ENCODE results near the gene ZBTB1. TPM values are rescaled to one million over a fixed set of nuclear protein-coding genes. Genes with fewer than 3 reads are reported as not detected.
A peak's percentile ranks its signal among the peaks of the same experiment; 100 is the strongest.

ZBTB1 gene
- total and polyA plus RNA-seq, 9 of the 15 experiments (the other 6 are each of a cell fraction or from before 2014, with no cell fraction given): 2.3 to 16.5 (median 9.0) TPM

GRCh38 chr14:64504310-64504896, at the start of gene ZBTB1 (continued):
- no peak for TF ChIP-seq SREBF1 (IDR thresholded peaks at IDR 0.05; ENCODE audit: borderline replicate concordance, low read depth, low read length)
- TF ChIP-seq SMARCE1 (IDR thresholded peaks at IDR 0.05): no peak
- TF ChIP-seq MCM5 (IDR thresholded peaks at IDR 0.05; ENCODE audit: low read depth): no peak
- no peak for TF ChIP-seq HMG20B (CRISPR knock-in tag; IDR thresholded peaks at IDR 0.05)
- 0 out of 2 replicates have a peak, but pooled peaks have one; percentile 26 for TF ChIP-seq HMGXB4 (CRISPR knock-in tag; IDR thresholded peaks at IDR 0.05)
- TF ChIP-seq FIP1L1 (IDR thresholded peaks at IDR 0.05; ENCODE audit: low read depth, low read length, poor library complexity, severe bottlenecking): peak; percentile 45
- TF ChIP-seq U2AF1 (optimal IDR thresholded peaks at IDR 0.05; ENCODE audit: low read depth, low read length): no peak
- no peak for TF ChIP-seq NCOA4 (IDR thresholded peaks at IDR 0.05; ENCODE audit: partially characterized antibody)
- TF ChIP-seq ZNF316 (IDR thresholded peaks at IDR 0.05): no peak
- no peak for TF ChIP-seq NBN (IDR thresholded peaks at IDR 0.05; ENCODE audit: low read depth)
- no peak for TF ChIP-seq ETV6 (IDR thresholded peaks at IDR 0.05; ENCODE audit: borderline replicate concordance in 1 of 2, low read depth in 2 of 2, low read length in 1 of 2)
- no peak for TF ChIP-seq ETV6 (CRISPR knock-in tag; IDR thresholded peaks at IDR 0.05; ENCODE audit: borderline replicate concordance)
- TF ChIP-seq BRCA1 (IDR thresholded peaks at IDR 0.05): no peak
- TF ChIP-seq BRCA1 (CRISPR knock-in tag; IDR thresholded peaks at IDR 0.05): no peak
- TF ChIP-seq CREB3 (tag; conservative IDR thresholded peaks at IDR 0.05; ENCODE audit: low read depth): no peak
- peak; percentile 83 for TF ChIP-seq HNRNPL (IDR thresholded peaks at IDR 0.05; ENCODE audit: low read depth, low read length)
- TF ChIP-seq ZNF121 (CRISPR knock-in tag; conservative IDR thresholded peaks at IDR 0.05): no peak
- peak; percentile 50 for TF ChIP-seq ATF7 (IDR thresholded peaks at IDR 0.05)
- TF ChIP-seq HDAC1 (IDR thresholded peaks at IDR 0.05): no peak
- peak; percentile 58 for TF ChIP-seq POLR2H (tag; IDR thresholded peaks at IDR 0.05; ENCODE audit: low read depth)
- TF ChIP-seq ZBTB1 (CRISPR knock-in tag; IDR thresholded peaks at IDR 0.05; ENCODE audit: borderline replicate concordance, low read depth): peak; percentile 51; the same call in 1 of the 2 replicates
- TF ChIP-seq PHF8 (IDR thresholded peaks at IDR 0.05; ENCODE audit: borderline replicate concordance, low read length): peak; percentile 44; the same call in 1 of the 2 replicates
- no peak for TF ChIP-seq CHCHD3 (CRISPR knock-in tag; IDR thresholded peaks at IDR 0.05)
- TF ChIP-seq ZNF766 (CRISPR knock-in tag; conservative IDR thresholded peaks at IDR 0.05): no peak
- peak; percentile 8 for TF ChIP-seq TAF9B (IDR thresholded peaks at IDR 0.05; ENCODE audit: partially characterized antibody)
- no peak for TF ChIP-seq MCM2 (IDR thresholded peaks at IDR 0.05; ENCODE audit: low read depth)
- TF ChIP-seq CREM (IDR thresholded peaks at IDR 0.05; ENCODE audit: low read depth): peak; percentile 73
- TF ChIP-seq DPF2 (IDR thresholded peaks at IDR 0.05): no peak
- TF ChIP-seq GTF2B (IDR thresholded peaks at IDR 0.05; ENCODE audit: extremely low read depth, insufficient read length): peak; percentile 10
